Measurements from ENCODE around the gene UBIAD1. TPM values are rescaled to one million over a fixed set of nuclear protein-coding genes. Genes with fewer than 3 reads are reported as not detected.

The UBIAD1 gene, protein sequence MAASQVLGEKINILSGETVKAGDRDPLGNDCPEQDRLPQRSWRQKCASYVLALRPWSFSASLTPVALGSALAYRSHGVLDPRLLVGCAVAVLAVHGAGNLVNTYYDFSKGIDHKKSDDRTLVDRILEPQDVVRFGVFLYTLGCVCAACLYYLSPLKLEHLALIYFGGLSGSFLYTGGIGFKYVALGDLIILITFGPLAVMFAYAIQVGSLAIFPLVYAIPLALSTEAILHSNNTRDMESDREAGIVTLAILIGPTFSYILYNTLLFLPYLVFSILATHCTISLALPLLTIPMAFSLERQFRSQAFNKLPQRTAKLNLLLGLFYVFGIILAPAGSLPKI
- 10 to 100 TPM in 1 of 2 donors, 1 to 10 TPM in 1; 7.9 to 14.4 TPM for total RNA-seq

DNA sequence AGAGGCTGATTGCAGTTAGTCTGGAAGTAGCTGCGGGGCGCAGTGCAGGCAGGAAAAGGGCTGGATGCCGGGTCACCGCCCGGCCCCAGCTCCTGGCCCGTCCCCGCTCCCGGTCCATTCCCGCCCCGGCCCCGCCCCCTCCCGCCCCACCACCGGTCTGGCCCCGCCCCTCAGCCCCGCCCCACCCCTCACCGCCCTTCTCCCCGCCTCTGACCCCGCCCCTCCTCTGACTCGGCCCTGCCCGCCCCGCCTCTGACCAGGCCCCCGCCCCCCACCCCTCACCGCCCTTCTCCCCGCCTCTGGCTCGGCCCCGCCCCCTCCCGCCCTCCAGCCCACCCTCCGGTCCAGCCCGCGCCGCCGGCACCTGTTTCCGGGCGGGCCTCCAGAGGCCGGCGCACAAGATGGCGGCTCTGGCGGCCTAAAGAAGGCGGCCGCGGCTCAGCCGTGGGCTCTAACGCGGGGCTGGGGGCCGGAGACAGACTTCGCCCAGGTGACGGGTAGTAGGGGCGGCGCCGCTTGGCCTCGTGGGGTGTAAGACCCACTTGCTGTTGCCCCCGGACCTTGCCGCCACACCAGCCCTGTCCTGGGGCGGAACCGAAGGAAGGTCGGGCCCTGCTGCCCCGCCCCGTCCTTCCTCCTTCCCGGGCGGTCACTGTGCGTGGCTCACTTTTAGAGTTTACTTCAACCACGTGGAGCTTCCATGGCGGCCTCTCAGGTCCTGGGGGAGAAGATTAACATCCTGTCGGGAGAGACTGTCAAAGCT lies at the start of gene UBIAD1:
TSS of gene UBIAD1 (plus strand) at position 367 of the 763 bp plus-strand sequence. CDS start at position 701, 334 bp downstream.
- TF ChIP-seq CTCF (IDR thresholded peaks at IDR 0.05) = no peak
- intact Hi-C loops (cut with DNase I) = no loop called here
- no peaks in the 10 kb centered on the region for H3K36me3 ChIP-seq

DNA sequence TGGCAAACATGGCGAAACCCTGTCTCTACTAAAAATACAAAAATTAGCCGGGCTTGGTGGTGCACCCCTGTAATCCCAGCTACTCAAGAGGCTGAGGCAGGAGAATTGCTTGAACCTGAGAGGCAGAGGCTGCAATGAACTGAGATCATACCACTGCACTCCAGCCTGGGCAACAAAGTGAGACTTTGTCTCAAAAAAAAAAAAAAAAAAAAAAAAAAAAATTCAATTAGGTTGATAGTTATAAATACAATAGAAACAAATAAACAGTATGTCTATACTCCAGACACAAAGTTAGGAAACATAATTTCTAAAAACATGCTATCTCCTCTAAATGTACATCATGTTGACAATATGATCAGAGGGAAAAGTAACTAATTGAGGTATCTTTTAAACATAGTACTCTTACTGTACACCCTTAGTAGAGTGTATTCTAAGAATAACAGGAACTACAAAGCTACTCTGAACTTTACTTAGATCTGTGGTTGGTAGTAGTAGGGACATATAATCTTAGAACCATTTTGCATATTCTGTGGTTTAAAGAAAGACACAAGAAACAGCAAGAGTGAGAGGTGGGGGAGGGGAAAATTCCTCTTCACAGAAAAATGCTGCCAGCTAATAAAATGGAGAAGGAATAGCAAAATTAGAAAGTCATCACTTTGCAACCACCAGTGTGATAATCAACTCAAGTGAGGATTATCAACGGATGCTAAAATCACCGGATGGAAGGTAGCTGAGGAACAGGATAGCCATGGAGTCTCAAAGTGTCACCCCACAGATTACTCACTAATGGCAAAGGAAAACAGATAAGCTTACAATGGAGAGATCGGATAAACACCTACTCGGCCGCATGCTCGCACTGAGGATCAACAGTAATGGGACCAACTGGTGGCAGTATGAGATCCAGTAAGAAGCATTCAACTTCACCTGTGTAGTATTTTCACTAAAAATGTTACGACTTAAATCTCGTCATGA lies 45.6 kb upstream of the UBIAD1 start:
- intact Hi-C loops (cut with DNase I) = no loop called here
- no peak overlapping the region for H3K27ac ChIP-seq

More for the DNA sequence above, at the start of gene UBIAD1:
- peak within 1 kb of the TSS; percentile 72 to 95 for H3K9ac ChIP-seq (ENCODE audit: low read depth in 2 of 2, low read length in 2 of 2)
- H3K27me3 ChIP-seq = no peaks in the 10 kb centered on the region
- peak within 1 kb of the TSS; percentile 73 for H3K27ac ChIP-seq
- peak within 1 kb of the TSS; percentile 69 for H3K4me3 ChIP-seq
- H3K4me1 ChIP-seq = peaks cover 4% of the 10 kb centered on the region
- peak; percentile 87 for DNase-seq
- H3K9me3 ChIP-seq = no peaks in the 10 kb centered on the region

DNA sequence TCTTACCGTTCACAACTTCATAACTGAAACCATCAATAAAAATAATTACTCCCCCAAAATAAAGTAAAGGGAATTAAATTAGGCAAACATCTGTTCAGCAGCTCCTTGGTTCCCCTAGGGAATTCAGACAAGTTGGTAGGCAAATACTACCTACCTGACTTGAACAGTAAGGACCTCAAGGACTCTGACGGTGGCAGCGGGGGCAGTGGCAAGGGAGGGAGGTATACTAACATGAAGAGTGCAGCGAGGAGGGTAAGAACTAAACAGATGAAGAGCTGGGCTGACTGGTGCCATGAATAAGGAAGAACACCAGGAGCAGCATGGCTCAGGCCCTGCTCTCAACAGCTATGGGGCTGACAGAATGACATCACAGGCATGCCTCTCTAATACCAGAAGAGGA lies 43.8 kb upstream of the UBIAD1 start:
- no peak for TF ChIP-seq CTCF (IDR thresholded peaks at IDR 0.05)
- H3K4me3 ChIP-seq = no peak overlapping the region
- H3K9ac ChIP-seq (ENCODE audit: low read depth in 2 of 2, low read length in 2 of 2) = no peak overlapping the region
- H3K36me3 ChIP-seq = peaks cover 20% of the 10 kb centered on the region
- H3K9me3 ChIP-seq = no peaks in the 10 kb centered on the region
- H3K4me1 ChIP-seq = no peaks in the 10 kb centered on the region
- no peak for DNase-seq
- no peak overlapping the region for H3K27ac ChIP-seq
- intact Hi-C loops (cut with DNase I) = no loop called here
- H3K27me3 ChIP-seq = no peaks in the 10 kb centered on the region

More for the DNA sequence above, 45.6 kb upstream of the UBIAD1 start:
- Histone ChIP-seq H3K36me3 (peaks cover 20% of the 10 kb centered on the region), H3K4me3 (no peak overlapping the region), H3K4me1 (no peaks in the 10 kb centered on the region), H3K9ac (ENCODE audit: low read depth in 2 of 2, low read length in 2 of 2) (no peak overlapping the region), H3K9me3 (no peaks in the 10 kb centered on the region), H3K27me3 (no peaks in the 10 kb centered on the region)
- no peak for DNase-seq
- no peak for TF ChIP-seq CTCF (IDR thresholded peaks at IDR 0.05)

GRCh38 chr1:11233208-11233607 lies 39.8 kb upstream of the UBIAD1 start:
- Histone ChIP-seq H3K4me3 (no peak overlapping the region), H3K27ac (no peak overlapping the region), H3K36me3 (peaks cover 20% of the 10 kb centered on the region), H3K9ac (ENCODE audit: low read depth in 2 of 2, low read length in 2 of 2) (no peak overlapping the region), H3K27me3 (no peaks in the 10 kb centered on the region), H3K4me1 (no peaks in the 10 kb centered on the region), H3K9me3 (no peaks in the 10 kb centered on the region)
- intact Hi-C loops (cut with DNase I) = no loop called here
- no peak for DNase-seq
- no peak for TF ChIP-seq CTCF (IDR thresholded peaks at IDR 0.05)

DNA sequence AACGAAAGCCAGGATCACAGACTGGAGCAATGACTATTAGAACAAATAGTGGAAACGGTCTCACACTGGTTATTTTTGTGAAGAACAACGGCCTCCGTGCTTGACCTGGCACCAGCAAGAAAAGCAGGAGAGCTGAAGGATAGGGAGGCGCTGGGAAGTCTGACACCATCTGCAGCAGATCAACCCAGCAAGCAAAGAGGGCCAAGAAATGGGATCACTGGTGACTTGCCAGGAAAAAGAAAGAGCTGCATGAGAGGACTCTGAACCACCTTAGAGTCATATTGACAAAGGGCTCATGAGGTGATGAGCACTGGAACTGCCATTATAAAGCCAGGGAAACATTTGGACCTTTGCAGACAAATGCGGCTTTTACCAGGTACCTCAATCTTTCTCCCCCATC lies 35.6 kb upstream of the UBIAD1 start:
- Histone ChIP-seq H3K4me3 (no peak overlapping the region), H3K27ac (no peak overlapping the region)
- intact Hi-C loops (cut with DNase I) = no loop called here

More for the DNA sequence above, 35.6 kb upstream of the UBIAD1 start:
- no peak for DNase-seq
- Histone ChIP-seq H3K27me3 (no peaks in the 10 kb centered on the region), H3K9ac (ENCODE audit: low read depth in 2 of 2, low read length in 2 of 2) (no peak overlapping the region), H3K36me3 (peaks cover 6% of the 10 kb centered on the region), H3K4me1 (no peaks in the 10 kb centered on the region), H3K9me3 (no peaks in the 10 kb centered on the region)
- no peak for TF ChIP-seq CTCF (IDR thresholded peaks at IDR 0.05)
